GM23338 (cell line): ENCODE data around the gene CCDC9B. TPM values are rescaled to one million over a fixed set of nuclear protein-coding genes. Genes with fewer than 3 reads are reported as not detected.

ENCODE experiments used
- ATAC-seq: fragments of 200-7000 bp; cut with Tn5 transposase; 3 replicates; pipeline ENCODE4 v1.9.1; 2020
- DNase-seq: peaks from one replicate; pipeline ENCODE4 v3.0.0-alpha.2; 2015; ENCODE audit warnings: low spot score
- H2AFZ ChIP-seq: fragments of 200-600 bp; sonication (generic); 2 replicates; pipeline ENCODE4 v1.8.0; 2016; ENCODE audit warnings: antibody characterized with exemption, mild to moderate bottlenecking, moderate library complexity
- H3F3A ChIP-seq: fragments of 200-600 bp; sonication (generic); replicated peaks from 2 replicates; pipeline ENCODE4 v1.8.0; 2017; ENCODE audit warnings: antibody characterized with exemption, mixed run types, low read depth
- H3K27ac ChIP-seq: fragments of 200-600 bp; sonication (generic); 2 replicates; pipeline ENCODE4 v1.6.1; 2016; ENCODE audit warnings: low read depth
- H3K27me3 ChIP-seq: fragments of 200-600 bp; sonication (generic); 2 replicates; pipeline ENCODE4 v1.8.0; 2016; ENCODE audit warnings: mild to moderate bottlenecking, mixed run types, moderate library complexity; ENCODE audit not compliant: insufficient read depth
- H3K36me3 ChIP-seq: fragments of 200-600 bp; sonication (generic); 2 replicates; pipeline ENCODE4 v1.8.0; 2016; ENCODE audit warnings: mild to moderate bottlenecking; ENCODE audit not compliant: insufficient read depth
- H3K4me1 ChIP-seq: fragments of 200-600 bp; sonication (generic); 2 replicates; pipeline ENCODE4 v1.8.0; 2016; ENCODE audit warnings: mild to moderate bottlenecking, moderate library complexity; ENCODE audit not compliant: insufficient read depth
- H3K4me2 ChIP-seq: fragments of 200-600 bp; sonication (generic); 2 replicates; pipeline ENCODE4 v1.7.1; 2017; ENCODE audit warnings: mixed run types
- H3K4me3 ChIP-seq: fragments of 200-600 bp; sonication (generic); 2 replicates; pipeline ENCODE4 v1.6.1; 2016; ENCODE audit warnings: mixed run types
- H3K79me2 ChIP-seq: fragments of 200-600 bp; sonication (generic); replicated peaks from 2 replicates; pipeline ENCODE4 v1.8.0; 2017; ENCODE audit warnings: mild to moderate bottlenecking; ENCODE audit not compliant: insufficient read depth
- H3K9me2 ChIP-seq: fragments of 200-600 bp; sonication (generic); 2 replicates; pipeline ENCODE4 v1.8.0; 2017; ENCODE audit not compliant: insufficient read depth
- H4K20me1 ChIP-seq: fragments of 200-600 bp; sonication (generic); replicated peaks from 2 replicates; pipeline ENCODE4 v1.8.0; 2017; ENCODE audit warnings: mild to moderate bottlenecking; ENCODE audit not compliant: insufficient read depth
- H3K27ac Mint-ChIP-seq: 2 replicates; pipeline ENCODE4 v1.8.0; 2020; ENCODE audit warnings: inconsistent platforms, mild to moderate bottlenecking, moderate library complexity, mixed read lengths
- H3K27me3 Mint-ChIP-seq: 3 replicates; pipeline ENCODE4 v1.8.0; 2022; ENCODE audit warnings: low read depth, mild to moderate bottlenecking, moderate library complexity, mixed read lengths, inconsistent platforms; ENCODE audit not compliant: insufficient read depth, poor library complexity
- H3K36me3 Mint-ChIP-seq: 3 replicates; pipeline ENCODE4 v1.8.0; 2021; ENCODE audit warnings: low read depth, mild to moderate bottlenecking, inconsistent platforms, moderate library complexity, mixed read lengths
- H3K4me1 Mint-ChIP-seq: 3 replicates; pipeline ENCODE4 v1.8.0; 2020; ENCODE audit warnings: mild to moderate bottlenecking, inconsistent platforms, mixed read lengths
- H3K4me3 Mint-ChIP-seq: 3 replicates; pipeline ENCODE4 v1.8.0; 2021; ENCODE audit warnings: moderate library complexity, mild to moderate bottlenecking, inconsistent platforms, mixed read lengths
- H3K9me3 Mint-ChIP-seq: 3 replicates; pipeline ENCODE4 v1.8.0; 2020; ENCODE audit warnings: moderate library complexity, mild to moderate bottlenecking, inconsistent platforms, mixed read lengths
- CREB1 ChIP-seq: fragments of 250-450 bp; sonication (Bioruptor Pico); IDR thresholded peaks from 2 replicates; pipeline ENCODE4 v1.5.0; 2020; ENCODE audit warnings: low read depth, mild to moderate bottlenecking, moderate library complexity
- EZH2phosphoT487 ChIP-seq: fragments of 200-600 bp; sonication (generic); IDR thresholded peaks from one replicate; pipeline ENCODE4 v1.8.1; 2018; ENCODE audit warnings: antibody characterized with exemption; ENCODE audit not compliant: unreplicated experiment
- JUNB ChIP-seq: IDR thresholded peaks from one replicate; pipeline ENCODE4 v1.6.1; 2016; ENCODE audit warnings: antibody characterized with exemption; ENCODE audit not compliant: unreplicated experiment
- NANOG ChIP-seq: IDR thresholded peaks from 2 replicates; pipeline ENCODE4 v1.6.1; 2016; ENCODE audit warnings: antibody characterized with exemption, borderline replicate concordance
- STAT1 ChIP-seq: IDR thresholded peaks from one replicate; pipeline ENCODE4 v1.6.1; 2016; ENCODE audit warnings: antibody characterized with exemption; ENCODE audit not compliant: unreplicated experiment
- ZNF114 ChIP-seq: fragments of 250-450 bp; sonication (Bioruptor Pico); IDR thresholded peaks from 2 replicates; pipeline ENCODE4 v1.5.0; 2020; ENCODE audit warnings: mild to moderate bottlenecking, moderate library complexity
- polyA plus RNA-seq: library from polyadenylated mRNA; unstranded; fragments of >200 nt; fragmentation: Nextera tagmentation; extraction: Ambion mirVana; gene quantifications from 2 replicates; pipeline ENCODE4 v1.2.1, GENCODE V29; 2016
- total RNA-seq: library from RNA; depleted of rRNA; stranded (reverse); fragments of >200 nt; shearing (Covaris generic); gene quantifications from 2 replicates; pipeline ENCODE4 v1.2.3, GENCODE V29; 2014
- TF ChIP-seq, protein P1 (sequence below), 2 experiments: fragments of 200-600 bp in 1 of 2; sonication (generic) in 1 of 2; conservative IDR thresholded peaks; 2 replicates each; pipeline versions ENCODE4 v1.5.1 to v1.6.1; 2016 to 2017; ENCODE audit warnings: antibody characterized with exemption in 2 of 2, low read depth in 2 of 2, mild to moderate bottlenecking in 2 of 2, moderate library complexity in 1 of 2
- TF ChIP-seq, protein P2 (sequence below): IDR thresholded peaks from 2 replicates; pipeline ENCODE4 v1.6.1; 2016; ENCODE audit warnings: antibody characterized with exemption
- TF ChIP-seq, protein P3 (sequence below): fragments of 250-450 bp; sonication (Bioruptor Pico); IDR thresholded peaks from 2 replicates; pipeline ENCODE4 v1.5.0; 2020; ENCODE audit warnings: mild to moderate bottlenecking, moderate library complexity

Gene CCDC9B
- total and polyA plus RNA-seq, 2 experiments from 2014 or later = 0.18 to 0.97 TPM

DNA sequence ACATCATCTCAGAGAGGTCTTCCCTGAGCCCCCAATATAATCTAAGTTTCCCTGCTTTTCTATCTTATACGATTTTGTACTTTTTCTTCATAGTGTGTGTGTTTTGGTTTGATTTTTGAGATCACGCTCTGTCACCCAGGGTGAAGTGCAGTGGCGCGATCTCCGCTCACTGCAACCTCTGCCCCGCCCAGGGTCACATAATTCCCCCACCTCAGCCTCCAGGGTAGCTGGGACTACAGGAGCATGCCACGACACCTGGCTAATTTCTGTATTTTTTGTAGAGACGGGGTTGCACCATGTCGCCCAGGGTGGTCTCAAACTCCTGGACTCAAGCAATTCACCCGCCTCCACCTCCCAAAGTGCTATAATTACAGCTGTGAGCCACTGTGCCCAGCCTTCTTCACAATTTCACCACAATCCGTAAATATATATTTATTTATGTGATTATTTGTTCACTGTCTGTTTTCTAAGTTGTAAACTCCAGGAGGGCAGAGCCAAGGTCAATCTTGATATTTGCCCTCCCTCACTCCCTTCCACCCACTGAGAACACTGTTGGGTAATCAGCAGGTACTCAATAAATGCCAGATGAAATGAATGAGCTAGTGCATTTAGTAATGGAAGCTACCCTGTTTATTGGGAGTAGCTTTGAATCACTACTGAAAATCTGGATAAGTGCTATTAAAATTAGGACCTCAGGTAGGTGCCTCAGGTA lies 41.2 kb upstream of the CCDC9B start:
- Mint-ChIP-seq H3K36me3 (peaks cover 32% of the 10 kb centered on the region), H3K9me3 (no peaks in the 10 kb centered on the region), H3K27ac (peak overlapping the region; percentile 99), H3K4me3 (peak overlapping the region; percentile 85), H3K27me3 (peaks cover 4% of the 10 kb centered on the region), H3K4me1 (peaks cover 16% of the 10 kb centered on the region)
- Histone ChIP-seq H3K27me3 (no peaks in the 10 kb centered on the region), H3K36me3 (peaks cover 19% of the 10 kb centered on the region), H3K4me2 (peak overlapping the region; percentile 15), H4K20me1 (peaks cover 11% of the 10 kb centered on the region), H2AFZ (peak overlapping the region; percentile 1; the same call in 1 of the 2 replicates), H3K79me2 (peaks cover 27% of the 10 kb centered on the region), H3F3A (0 out of 2 replicates have a peak, but pooled peaks cover 6% of the 10 kb centered on the region), H3K4me3 (peak overlapping the region; percentile 82; the same call in 1 of the 2 replicates), H3K4me1 (peaks cover 9% of the 10 kb centered on the region), H3K27ac (0 out of 2 replicates have a peak overlapping the region, but pooled peaks have one; percentile 1), H3K9me2 (no peaks in the 10 kb centered on the region)
- no peak for DNase-seq
- TF ChIP-seq, protein P1, sequence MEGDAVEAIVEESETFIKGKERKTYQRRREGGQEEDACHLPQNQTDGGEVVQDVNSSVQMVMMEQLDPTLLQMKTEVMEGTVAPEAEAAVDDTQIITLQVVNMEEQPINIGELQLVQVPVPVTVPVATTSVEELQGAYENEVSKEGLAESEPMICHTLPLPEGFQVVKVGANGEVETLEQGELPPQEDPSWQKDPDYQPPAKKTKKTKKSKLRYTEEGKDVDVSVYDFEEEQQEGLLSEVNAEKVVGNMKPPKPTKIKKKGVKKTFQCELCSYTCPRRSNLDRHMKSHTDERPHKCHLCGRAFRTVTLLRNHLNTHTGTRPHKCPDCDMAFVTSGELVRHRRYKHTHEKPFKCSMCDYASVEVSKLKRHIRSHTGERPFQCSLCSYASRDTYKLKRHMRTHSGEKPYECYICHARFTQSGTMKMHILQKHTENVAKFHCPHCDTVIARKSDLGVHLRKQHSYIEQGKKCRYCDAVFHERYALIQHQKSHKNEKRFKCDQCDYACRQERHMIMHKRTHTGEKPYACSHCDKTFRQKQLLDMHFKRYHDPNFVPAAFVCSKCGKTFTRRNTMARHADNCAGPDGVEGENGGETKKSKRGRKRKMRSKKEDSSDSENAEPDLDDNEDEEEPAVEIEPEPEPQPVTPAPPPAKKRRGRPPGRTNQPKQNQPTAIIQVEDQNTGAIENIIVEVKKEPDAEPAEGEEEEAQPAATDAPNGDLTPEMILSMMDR (conservative IDR thresholded peaks at IDR 0.05; ENCODE audit: low read depth in 2 of 2) = no peak
- TF ChIP-seq ZNF114 (CRISPR knock-in tag) = no peak
- no peak for ATAC-seq

DNA sequence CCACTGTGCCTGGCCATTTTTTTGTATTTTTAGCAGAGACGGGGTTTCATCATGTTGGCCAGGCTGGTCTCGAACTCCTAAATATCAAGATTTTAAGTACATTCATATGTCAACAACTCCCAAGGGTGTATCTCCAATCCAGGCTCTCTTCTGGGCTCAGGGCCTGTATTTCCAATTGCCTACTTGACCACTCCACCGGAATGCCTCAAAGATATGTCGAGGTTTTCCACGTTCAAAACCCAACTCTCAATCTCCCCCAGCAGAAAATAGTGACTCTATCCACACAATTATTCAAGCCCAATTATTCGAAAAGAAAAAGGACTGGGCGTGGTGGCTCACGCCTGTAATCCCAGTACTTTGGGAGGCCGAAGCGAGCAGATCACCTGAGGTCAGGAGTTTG lies 39.9 kb upstream of the CCDC9B start:
- H3K9me3 Mint-ChIP-seq = no peaks in the 10 kb centered on the region
- H3K79me2 ChIP-seq = peaks cover 25% of the 10 kb centered on the region
- DNase-seq = no peak
- H3K27ac Mint-ChIP-seq = no peak overlapping the region
- H3K4me1 ChIP-seq = peaks cover 9% of the 10 kb centered on the region
- H3F3A ChIP-seq = 0 out of 2 replicates have a peak, but pooled peaks cover 6% of the 10 kb centered on the region
- H3K9me2 ChIP-seq = no peaks in the 10 kb centered on the region
- peaks cover 5% of the 10 kb centered on the region for H3K36me3 ChIP-seq
- H3K4me3 ChIP-seq = no peak overlapping the region
- peaks cover 20% of the 10 kb centered on the region for H3K36me3 Mint-ChIP-seq
- peaks cover 11% of the 10 kb centered on the region for H4K20me1 ChIP-seq
- no peak overlapping the region for H3K4me2 ChIP-seq
- H3K27ac ChIP-seq = no peak overlapping the region
- no peaks in the 10 kb centered on the region for H3K27me3 ChIP-seq
- ATAC-seq = no peak
- H2AFZ ChIP-seq = no peak overlapping the region
- no peak overlapping the region; the same call in 2 of the 3 replicates for H3K4me3 Mint-ChIP-seq
- H3K4me1 Mint-ChIP-seq = peaks cover 16% of the 10 kb centered on the region
- peaks cover 7% of the 10 kb centered on the region for H3K27me3 Mint-ChIP-seq
- TF ChIP-seq, protein P2, sequence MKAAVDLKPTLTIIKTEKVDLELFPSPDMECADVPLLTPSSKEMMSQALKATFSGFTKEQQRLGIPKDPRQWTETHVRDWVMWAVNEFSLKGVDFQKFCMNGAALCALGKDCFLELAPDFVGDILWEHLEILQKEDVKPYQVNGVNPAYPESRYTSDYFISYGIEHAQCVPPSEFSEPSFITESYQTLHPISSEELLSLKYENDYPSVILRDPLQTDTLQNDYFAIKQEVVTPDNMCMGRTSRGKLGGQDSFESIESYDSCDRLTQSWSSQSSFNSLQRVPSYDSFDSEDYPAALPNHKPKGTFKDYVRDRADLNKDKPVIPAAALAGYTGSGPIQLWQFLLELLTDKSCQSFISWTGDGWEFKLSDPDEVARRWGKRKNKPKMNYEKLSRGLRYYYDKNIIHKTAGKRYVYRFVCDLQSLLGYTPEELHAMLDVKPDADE = no peak
- TF ChIP-seq, protein P3, sequence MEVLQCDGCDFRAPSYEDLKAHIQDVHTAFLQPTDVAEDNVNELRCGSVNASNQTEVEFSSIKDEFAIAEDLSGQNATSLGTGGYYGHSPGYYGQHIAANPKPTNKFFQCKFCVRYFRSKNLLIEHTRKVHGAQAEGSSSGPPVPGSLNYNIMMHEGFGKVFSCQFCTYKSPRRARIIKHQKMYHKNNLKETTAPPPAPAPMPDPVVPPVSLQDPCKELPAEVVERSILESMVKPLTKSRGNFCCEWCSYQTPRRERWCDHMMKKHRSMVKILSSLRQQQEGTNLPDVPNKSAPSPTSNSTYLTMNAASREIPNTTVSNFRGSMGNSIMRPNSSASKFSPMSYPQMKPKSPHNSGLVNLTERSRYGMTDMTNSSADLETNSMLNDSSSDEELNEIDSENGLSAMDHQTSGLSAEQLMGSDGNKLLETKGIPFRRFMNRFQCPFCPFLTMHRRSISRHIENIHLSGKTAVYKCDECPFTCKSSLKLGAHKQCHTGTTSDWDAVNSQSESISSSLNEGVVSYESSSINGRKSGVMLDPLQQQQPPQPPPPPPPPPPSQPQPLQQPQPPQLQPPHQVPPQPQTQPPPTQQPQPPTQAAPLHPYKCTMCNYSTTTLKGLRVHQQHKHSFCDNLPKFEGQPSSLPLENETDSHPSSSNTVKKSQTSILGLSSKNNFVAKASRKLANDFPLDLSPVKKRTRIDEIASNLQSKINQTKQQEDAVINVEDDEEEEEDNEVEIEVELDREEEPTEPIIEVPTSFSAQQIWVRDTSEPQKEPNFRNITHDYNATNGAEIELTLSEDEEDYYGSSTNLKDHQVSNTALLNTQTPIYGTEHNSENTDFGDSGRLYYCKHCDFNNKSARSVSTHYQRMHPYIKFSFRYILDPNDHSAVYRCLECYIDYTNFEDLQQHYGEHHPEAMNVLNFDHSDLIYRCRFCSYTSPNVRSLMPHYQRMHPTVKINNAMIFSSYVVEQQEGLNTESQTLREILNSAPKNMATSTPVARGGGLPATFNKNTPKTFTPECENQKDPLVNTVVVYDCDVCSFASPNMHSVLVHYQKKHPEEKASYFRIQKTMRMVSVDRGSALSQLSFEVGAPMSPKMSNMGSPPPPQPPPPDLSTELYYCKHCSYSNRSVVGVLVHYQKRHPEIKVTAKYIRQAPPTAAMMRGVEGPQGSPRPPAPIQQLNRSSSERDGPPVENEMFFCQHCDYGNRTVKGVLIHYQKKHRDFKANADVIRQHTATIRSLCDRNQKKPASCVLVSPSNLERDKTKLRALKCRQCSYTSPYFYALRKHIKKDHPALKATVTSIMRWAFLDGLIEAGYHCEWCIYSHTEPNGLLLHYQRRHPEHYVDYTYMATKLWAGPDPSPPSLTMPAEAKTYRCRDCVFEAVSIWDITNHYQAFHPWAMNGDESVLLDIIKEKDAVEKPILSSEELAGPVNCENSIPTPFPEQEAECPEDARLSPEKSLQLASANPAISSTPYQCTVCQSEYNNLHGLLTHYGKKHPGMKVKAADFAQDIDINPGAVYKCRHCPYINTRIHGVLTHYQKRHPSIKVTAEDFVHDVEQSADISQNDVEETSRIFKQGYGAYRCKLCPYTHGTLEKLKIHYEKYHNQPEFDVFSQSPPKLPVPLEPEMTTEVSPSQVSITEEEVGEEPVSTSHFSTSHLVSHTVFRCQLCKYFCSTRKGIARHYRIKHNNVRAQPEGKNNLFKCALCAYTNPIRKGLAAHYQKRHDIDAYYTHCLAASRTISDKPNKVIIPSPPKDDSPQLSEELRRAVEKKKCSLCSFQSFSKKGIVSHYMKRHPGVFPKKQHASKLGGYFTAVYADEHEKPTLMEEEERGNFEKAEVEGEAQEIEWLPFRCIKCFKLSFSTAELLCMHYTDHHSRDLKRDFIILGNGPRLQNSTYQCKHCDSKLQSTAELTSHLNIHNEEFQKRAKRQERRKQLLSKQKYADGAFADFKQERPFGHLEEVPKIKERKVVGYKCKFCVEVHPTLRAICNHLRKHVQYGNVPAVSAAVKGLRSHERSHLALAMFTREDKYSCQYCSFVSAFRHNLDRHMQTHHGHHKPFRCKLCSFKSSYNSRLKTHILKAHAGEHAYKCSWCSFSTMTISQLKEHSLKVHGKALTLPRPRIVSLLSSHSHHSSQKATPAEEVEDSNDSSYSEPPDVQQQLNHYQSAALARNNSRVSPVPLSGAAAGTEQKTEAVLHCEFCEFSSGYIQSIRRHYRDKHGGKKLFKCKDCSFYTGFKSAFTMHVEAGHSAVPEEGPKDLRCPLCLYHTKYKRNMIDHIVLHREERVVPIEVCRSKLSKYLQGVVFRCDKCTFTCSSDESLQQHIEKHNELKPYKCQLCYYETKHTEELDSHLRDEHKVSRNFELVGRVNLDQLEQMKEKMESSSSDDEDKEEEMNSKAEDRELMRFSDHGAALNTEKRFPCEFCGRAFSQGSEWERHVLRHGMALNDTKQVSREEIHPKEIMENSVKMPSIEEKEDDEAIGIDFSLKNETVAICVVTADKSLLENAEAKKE = no peak
- TF ChIP-seq JUNB (no peak), NANOG (no peak), STAT1 (no peak), CREB1 (CRISPR knock-in tag) (no peak), EZH2phosphoT487 (no peak)
- TF ChIP-seq, protein P1 (conservative IDR thresholded peaks at IDR 0.05; ENCODE audit: low read depth in 2 of 2) = no peak
